GM23338 (cell line): ENCODE data around the gene HSPB9.

Source experiments
- CREB1 ChIP-seq: fragments of 250-450 bp; sonication (Bioruptor Pico); IDR thresholded peaks from 2 replicates; pipeline ENCODE4 v1.5.0; 2020; ENCODE audit warnings: low read depth, mild to moderate bottlenecking, moderate library complexity
- EZH2 ChIP-seq: fragments of 200-600 bp; sonication (generic); IDR thresholded peaks from one replicate; pipeline ENCODE4 v1.8.0; 2017; ENCODE audit warnings: antibody characterized with exemption, mild to moderate bottlenecking, low read depth; ENCODE audit not compliant: unreplicated experiment
- TF ChIP-seq, protein P1 (sequence below), 2 experiments: fragments of 200-600 bp in 1 of 2; sonication (generic) in 1 of 2; conservative IDR thresholded peaks; 2 replicates each; pipeline versions ENCODE4 v1.5.1 to v1.6.1; 2016 to 2017; ENCODE audit warnings: antibody characterized with exemption in 2 of 2, low read depth in 2 of 2, mild to moderate bottlenecking in 2 of 2, moderate library complexity in 1 of 2

DNA sequence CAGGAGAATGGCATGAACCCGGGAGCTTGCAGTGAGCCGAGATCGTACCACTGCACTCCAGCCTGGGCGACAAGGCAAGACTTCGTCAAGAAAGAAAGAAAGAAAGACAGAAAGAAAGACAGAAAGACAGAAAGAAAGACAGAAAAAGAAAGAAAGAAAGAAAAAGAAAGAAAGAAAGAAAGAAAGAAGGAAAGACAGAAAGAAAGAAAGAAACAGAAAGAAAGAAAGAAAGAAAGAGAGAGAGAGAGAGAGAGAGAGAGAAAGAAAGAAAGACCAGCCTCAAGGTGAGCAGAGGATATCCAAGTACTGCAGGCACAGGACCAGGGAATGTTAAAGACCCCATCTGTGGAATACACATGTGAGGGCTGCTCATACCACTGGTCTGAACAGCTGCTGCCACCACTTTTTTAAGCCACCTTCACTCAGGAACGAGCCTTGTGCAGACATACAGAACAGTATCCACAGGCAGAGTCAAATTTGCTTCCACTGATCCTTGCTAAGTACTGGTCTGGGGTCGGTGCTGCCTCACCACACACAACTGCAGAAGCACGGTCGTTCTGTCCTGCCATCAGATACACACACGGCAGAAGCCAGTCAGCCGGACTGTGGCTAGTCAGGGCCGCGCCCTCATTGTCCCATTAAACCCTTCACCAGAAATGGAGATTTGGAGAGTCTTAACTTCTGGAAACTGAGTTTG lies 24.5 kb downstream of the HSPB9 start:
- TF ChIP-seq, protein P1, sequence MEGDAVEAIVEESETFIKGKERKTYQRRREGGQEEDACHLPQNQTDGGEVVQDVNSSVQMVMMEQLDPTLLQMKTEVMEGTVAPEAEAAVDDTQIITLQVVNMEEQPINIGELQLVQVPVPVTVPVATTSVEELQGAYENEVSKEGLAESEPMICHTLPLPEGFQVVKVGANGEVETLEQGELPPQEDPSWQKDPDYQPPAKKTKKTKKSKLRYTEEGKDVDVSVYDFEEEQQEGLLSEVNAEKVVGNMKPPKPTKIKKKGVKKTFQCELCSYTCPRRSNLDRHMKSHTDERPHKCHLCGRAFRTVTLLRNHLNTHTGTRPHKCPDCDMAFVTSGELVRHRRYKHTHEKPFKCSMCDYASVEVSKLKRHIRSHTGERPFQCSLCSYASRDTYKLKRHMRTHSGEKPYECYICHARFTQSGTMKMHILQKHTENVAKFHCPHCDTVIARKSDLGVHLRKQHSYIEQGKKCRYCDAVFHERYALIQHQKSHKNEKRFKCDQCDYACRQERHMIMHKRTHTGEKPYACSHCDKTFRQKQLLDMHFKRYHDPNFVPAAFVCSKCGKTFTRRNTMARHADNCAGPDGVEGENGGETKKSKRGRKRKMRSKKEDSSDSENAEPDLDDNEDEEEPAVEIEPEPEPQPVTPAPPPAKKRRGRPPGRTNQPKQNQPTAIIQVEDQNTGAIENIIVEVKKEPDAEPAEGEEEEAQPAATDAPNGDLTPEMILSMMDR (conservative IDR thresholded peaks at IDR 0.05; ENCODE audit: low read depth in 2 of 2) = no peak
- no peak for TF ChIP-seq CREB1 (CRISPR knock-in tag)
- no peak for TF ChIP-seq EZH2
